Measurements from ENCODE around the gene DONSON.
A peak's percentile ranks its signal among the peaks of the same experiment; 100 is the strongest.
"Not testable (repeated sequence)": the region's sequence is repeated elsewhere in the genome, so short reads cannot be mapped to it uniquely, and the experiment has no call there.

Gene DONSON

DNA sequence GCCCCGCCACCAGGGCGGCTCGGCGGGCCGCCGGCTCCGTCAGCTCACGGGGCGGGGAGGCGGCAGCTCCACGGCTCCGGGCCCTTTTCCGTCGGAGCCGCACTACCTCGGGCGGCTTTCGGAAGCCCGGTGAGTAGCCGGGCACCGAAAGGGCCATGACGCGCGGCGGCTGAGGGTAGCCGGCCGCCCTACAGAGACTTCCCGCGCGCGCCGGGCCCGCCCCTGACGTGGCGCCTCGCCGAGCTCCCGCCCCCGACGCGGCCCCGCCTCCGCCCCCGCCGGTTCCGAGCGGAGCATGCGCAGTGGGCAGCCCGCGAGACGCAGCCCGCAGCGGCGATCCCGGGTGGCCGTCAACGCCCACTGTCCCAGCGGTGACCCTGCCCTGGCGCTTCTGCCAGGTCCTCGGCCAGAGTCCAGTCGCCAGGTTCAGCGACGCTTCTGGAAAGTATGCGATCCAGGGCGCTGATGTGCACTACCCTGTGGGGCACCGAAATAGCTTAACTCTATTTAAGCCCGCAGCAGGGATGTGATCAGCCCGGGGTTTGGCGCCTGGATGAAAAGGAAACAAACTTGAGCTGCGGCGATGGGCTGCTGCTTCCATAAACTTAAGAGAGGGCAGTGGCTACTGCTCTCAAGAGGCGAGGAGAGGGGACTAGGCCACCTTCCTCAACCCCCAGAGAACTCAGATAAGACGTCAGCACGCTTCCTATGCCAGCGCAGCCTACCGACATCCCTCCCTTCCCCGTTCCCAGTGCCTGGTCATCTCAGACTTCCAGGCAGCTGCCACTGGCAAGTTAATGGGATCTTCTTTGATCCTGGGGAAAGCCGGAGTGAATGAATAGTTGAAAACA lies at the start of gene DONSON:
DONSON (minus strand) TSS at position 200 of the 851 bp plus-strand sequence; CDS start at position 157, 43 bp downstream.
- in situ Hi-C loops (cut with MboI; ENCODE audit: low sequenced_read_pairs, unreplicated experiment): no loop called here
- TF ChIP-seq CTCF (IDR thresholded peaks at IDR 0.05; ENCODE audit: borderline replicate concordance, control extremely low read depth, extremely low read depth, insufficient read depth, missing control alignments): no peak
- peak; percentile 99 for DNase-seq (ENCODE audit: low spot score)

DNA sequence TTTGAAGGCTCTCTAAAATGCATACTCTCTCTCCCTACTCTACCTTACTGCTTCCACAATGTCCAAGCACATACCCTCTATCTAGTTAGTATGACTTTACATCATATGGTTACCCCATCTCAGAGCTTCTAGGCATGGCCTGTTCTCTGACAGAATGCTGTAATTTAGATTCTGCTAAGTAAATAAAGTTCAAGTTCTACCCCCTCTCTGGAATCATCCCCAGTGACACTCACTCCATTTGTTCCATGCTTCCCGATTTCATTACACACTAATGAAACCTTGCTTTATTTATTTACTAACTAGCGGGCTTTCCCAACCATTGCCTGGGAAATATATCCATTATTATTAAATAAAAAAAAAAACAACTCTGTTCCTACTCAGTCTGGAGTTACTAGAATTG lies 45.8 kb upstream of the DONSON start:
- TF ChIP-seq CTCF (IDR thresholded peaks at IDR 0.05; ENCODE audit: borderline replicate concordance, control extremely low read depth, extremely low read depth, insufficient read depth, missing control alignments): no peak
- no peak for DNase-seq (ENCODE audit: low spot score)
- in situ Hi-C loops (cut with MboI; ENCODE audit: low sequenced_read_pairs, unreplicated experiment): no loop called here

DNA sequence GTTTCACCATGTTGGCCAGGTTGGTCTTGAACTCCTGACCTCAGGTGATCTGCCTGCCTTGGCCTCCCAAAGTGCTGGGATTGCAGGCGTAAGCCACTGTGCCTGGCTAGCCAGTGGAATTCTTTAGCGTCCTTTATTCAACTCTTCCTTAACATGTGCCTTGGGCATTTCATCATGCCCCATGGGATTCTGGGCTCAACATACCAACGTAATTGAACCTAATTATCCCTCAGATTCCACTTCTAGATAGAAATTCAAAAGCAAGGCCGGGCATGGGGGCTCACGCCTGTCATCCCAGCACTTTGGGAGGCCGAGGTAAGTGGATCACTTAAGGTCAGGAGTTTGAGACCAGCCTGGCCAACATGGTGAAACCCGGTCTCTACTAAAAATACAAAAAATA lies 37.7 kb upstream of the DONSON start:
- in situ Hi-C loops (cut with MboI; ENCODE audit: low sequenced_read_pairs, unreplicated experiment); DNase-seq (ENCODE audit: low spot score): not testable (repeated sequence)

DNA sequence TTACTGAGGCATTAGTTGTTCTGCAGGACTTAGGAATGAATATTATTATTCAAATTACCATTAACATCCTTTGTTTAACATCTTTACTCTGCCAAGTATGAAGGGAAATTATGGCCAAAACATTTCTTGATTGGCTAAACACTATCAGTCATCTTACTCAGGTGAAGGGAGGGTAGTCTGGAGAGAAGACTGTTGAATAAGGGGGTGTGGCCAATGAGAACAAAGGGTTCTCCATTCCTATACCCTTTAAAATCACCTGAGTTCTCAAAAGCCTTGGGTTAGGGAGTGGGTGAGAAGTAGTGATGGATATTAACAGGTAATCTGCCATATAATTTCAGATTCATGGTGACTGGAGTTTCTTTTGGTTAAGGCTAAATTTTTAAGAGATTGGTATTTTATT lies 33.8 kb upstream of the DONSON start:
- no peak for DNase-seq (ENCODE audit: low spot score)
- in situ Hi-C loops (cut with MboI; ENCODE audit: low sequenced_read_pairs, unreplicated experiment): no loop called here
- no peak for TF ChIP-seq CTCF (IDR thresholded peaks at IDR 0.05; ENCODE audit: borderline replicate concordance, control extremely low read depth, extremely low read depth, insufficient read depth, missing control alignments)

DNA sequence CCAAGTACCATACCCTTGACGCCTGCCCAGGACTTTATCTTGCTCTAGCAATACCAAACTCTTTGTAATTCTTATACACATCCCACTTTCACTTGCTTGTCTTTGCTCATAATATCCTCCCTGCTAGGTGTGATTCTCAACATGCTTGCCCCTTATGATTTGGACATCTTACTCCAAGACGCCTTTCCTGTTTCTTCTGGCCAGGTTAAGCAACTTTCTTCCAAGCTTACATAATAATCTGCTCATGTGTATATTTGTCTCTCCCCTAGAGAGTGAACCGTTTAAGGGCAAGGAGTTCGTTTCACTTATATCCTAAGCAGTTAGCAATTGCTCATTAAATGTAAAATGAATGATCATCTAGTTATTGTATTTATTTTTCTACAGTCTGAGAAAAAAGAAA lies 31.2 kb upstream of the DONSON start:
- DNase-seq (ENCODE audit: low spot score): no peak
- TF ChIP-seq CTCF (IDR thresholded peaks at IDR 0.05; ENCODE audit: borderline replicate concordance, control extremely low read depth, extremely low read depth, insufficient read depth, missing control alignments): no peak
- in situ Hi-C loops (cut with MboI; ENCODE audit: low sequenced_read_pairs, unreplicated experiment): no loop called here

GRCh38 chr21:33618407-33618806 lies 29.9 kb upstream of the DONSON start:
- in situ Hi-C loops (cut with MboI; ENCODE audit: low sequenced_read_pairs, unreplicated experiment): no loop called here
- no peak for DNase-seq (ENCODE audit: low spot score)
- no peak for TF ChIP-seq CTCF (IDR thresholded peaks at IDR 0.05; ENCODE audit: borderline replicate concordance, control extremely low read depth, extremely low read depth, insufficient read depth, missing control alignments)

DNA sequence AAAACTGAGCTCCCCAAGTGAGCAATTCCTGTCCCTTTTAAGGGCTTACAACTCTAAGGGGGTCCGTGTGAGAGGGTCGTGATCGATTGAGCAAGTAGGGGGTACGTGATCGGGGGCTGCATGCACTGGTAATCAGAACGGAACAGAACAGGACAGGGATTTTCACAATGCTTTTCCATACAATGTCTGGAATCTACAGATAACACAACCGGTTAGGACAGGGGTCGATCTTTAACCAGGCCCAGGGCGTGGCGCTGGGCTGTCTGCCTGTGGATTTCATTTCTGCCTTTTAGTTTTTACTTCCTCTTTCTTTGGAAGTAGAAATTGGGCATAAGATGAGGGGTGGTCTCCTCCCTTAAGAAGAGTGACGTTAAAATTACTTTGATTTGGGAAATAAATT lies 29.1 kb upstream of the DONSON start:
- in situ Hi-C loops (cut with MboI; ENCODE audit: low sequenced_read_pairs, unreplicated experiment); DNase-seq (ENCODE audit: low spot score): not testable (repeated sequence)
